Activated CD4-positive, alpha-beta T cell treated with anti-CD3 and anti-CD28 coated beads for 24 hours (primary cell): ENCODE results near the gene TM4SF4.

ENCODE experiments used
- DNase-seq, 2 donors: peaks; one replicate each; pipeline ENCODE4 v3.0.0-alpha.2; 2020; ENCODE audit warnings: low read depth in 2 of 2

TM4SF4 gene

DNA sequence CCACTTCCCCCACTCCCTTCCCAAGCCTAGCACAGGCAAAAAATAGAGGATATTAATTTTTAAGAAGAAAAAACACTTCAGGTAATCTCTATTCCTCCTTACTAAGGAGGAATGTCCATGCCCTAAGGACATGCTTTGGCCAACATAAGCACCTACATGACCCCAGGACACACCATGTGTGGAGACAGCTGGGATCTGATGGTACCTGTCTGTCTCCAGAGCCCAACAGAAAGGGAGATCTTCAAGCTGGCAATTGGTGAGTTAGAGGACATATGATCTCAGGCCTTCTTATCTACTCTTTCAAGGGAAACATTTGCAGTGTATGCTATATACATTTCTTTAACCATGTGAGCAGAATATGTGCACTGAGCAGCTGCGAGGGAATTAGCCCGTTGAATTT, 7.0 kb downstream of the TM4SF4 start:
- DNase-seq = no peak

DNA sequence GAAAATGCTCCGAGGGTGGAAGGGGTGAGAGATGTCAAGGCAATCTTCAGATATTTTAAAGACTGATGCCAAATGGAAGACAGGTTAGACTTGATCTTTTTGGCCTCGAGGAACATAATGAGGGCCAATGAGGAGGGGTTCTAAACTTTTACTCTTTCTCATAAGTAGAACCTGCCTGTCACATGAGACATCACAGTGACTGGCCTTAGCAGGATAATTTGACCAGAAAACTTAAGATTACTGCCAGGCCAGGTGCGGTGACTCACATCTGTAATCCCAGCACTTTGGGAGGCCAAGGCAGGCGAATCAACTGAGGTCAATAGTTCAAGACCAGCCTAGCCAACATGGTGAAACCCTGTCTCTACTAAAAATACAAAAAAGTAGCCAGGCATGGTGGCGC, 12.2 kb downstream of the TM4SF4 start:
- DNase-seq = no peak

DNA sequence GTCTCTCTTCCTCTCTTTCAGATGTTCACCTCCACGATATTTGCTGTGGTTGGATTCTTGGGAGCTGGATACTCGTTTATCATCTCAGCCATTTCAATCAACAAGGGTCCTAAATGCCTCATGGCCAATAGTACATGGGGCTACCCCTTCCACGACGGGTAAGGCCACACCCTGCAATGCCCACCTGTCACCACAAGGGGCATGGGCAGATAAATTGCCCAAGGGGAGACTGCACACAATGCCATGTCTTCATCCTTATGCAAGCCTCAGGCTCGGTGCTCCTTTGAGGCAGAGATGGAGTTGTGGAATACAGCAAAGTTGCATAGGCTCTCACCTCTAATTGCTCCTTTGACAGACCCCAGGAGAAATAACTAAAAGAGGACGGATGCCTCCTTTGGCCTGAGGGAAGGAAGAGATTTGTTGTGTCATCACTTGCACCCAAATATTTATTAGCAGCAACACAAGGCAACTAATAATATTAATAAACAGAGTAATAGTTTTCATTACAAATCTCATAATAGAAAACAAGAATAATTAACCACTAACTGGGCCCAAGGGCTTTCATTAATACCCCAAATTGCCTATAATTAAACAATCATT, 13.2 kb downstream of the TM4SF4 start:
- peak in 1 of 2 donors; percentile 22 for DNase-seq

DNA sequence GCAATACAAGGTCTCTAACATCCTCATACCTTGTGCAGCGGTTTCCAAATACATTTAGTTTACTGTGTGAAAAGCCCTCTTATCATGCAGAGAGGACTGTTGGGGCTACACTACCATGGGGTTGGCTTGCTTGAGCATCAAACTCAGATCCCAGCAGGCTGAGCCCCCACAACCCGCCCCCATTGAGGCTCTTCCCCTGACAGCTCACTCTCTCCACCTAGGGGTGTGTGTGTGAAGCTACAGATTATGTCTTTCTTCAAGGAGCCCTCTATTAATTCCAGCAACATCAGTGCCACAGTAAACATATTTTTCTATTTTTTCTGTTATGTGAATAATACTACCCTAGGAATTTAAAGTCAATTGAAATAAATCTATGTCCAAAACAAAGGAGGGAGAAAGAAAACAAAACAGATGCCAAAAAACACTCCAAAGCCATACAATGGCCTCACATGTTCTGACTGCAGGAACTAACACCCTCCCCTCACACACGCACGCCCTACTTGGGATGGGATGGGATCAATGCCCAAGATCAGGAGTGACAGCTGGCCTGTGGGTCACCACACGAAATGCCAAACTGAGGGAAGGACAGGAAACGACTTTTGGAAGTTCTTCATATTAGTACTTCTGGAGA, 14.7 kb downstream of the TM4SF4 start:
- no peak for DNase-seq

DNA sequence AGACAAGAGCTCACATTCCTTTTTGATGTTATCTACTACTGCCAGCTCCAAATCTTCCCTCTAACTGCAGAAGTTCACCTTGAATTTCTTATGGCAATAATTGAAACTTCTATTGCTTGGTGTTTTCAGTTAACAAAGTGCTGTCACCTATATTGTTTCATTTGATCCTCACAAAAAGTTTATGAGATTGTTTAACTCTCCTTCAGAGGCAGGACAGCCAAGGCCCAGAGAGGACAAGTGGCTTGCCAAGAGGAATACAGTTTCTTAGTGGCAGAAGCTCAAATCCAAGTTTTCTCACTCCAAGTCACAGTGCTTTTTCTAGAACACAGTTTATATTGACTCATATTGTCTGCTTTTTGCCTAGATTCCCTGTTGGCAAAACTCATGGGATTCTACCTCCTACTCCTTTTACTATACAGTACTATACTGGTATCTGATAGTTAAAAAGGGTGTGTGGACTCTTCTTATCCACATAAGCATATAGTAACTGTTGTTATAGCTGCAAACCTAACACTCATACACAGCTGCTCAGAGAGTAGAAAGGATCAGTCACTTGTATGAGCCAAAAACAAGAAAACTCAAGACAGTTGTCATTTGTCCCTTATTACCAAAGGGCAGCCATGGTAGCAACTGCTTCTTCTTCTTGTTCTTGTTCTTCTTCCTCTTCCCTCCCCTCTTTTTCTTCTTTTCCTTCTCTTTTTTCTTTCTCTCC, 15.9 kb downstream of the TM4SF4 start:
- no peak for DNase-seq

DNA sequence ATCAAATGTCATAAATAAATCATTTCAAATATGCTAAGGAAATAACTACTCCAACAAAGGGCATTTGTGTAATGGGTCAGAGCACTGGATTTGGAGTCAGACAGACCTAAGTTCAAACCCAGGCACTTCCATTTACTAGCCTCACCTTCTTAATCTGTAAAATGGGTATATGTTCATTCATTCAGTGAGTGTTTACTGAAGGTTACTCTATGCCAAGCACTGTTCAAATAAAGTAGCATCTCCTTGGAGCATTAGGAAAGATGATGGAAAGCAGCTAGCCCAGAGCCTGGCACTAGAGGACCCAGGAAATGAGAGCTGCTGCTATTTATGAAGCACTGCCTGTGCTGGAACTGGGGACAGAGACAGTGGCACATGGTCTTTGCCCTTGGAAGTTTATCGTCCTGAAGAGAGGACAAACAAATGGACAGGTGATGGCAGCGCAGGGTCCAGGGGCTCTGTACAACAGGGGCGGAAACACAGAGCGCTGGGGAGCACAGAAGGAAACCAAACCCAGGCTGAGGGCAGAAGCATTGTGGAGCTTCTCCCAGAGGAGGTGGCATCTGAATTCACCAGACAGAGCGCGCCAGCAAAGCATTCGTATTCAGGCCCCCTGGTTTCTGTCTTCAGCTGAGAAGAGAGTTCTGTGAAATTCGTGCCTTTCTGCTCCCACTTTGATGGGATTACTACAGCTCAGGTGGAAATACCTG, 19.0 kb downstream of the TM4SF4 start:
- no peak for DNase-seq

DNA sequence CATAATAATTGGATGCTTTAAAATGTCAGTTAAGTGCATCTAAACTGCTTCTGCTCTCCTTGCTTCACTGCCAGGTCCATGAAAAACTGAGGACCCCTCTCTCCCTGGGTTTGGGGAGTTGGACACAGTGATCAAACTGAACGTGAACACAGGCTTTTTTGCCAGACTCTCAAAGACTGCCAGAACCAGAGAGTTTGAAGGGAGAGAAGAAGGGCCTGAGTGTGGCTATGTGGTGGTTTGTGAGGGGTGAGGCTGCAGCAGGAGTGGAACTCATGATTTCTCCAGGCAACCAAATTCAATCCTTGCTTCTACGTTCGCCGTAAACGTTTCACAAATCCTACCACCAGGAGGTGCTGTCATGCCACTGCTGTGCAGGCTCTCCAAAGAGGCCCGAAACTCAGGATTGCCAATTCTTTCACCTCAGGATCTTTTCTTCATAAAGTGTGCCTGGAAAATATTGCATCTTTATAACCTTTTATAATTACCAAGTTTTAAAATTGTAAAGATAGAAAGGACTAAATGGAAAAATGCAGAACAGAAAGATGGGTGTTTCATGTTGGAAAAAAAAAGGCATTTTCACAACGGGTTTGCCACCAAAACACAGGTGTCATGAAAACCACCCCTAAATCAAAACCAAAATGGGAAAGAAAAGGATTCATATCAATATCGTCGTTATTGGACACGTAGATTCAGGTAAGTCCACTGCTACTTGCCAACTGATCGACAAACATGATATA, 19.7 kb downstream of the TM4SF4 start:
- peak in 1 of 2 donors; percentile 9 for DNase-seq

DNA sequence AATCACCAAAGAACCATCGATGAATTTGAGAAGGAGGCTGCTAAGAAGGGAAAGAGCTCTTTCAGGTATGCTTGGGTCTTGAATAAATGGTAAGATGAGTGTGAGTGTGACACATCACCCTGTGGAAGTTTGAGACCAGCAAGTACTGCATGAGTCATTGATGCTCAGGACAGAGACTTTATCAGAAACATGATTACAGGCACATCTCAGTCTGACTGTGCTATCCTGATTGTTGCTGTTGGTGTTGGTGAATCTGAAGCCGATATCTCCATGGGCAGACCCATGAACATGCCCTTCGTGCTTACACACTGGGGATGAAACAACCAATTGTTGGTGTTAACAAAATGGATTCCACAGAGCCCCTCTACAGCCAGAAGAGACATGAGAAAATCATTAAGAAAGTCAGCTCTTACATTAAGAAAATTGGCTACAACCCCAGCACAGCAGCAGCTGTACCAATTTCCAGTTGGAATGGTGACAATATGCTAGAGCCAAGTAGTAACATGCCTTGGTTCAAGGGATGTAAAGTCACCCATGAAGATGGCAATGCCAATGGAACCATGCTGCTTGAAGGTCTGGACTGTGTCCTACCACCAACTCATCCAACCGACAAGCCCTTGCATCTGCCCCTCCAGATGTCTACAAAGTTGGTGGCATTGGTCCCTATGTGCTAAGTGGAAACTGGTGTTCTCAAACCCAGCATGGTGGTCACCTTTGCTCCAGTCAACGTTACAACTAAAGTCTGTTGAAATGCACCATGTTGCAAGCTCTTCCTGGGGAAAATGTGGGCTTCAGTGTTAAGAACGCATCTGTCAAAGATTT, 20.5 kb downstream of the TM4SF4 start:
- no peak for DNase-seq

DNA sequence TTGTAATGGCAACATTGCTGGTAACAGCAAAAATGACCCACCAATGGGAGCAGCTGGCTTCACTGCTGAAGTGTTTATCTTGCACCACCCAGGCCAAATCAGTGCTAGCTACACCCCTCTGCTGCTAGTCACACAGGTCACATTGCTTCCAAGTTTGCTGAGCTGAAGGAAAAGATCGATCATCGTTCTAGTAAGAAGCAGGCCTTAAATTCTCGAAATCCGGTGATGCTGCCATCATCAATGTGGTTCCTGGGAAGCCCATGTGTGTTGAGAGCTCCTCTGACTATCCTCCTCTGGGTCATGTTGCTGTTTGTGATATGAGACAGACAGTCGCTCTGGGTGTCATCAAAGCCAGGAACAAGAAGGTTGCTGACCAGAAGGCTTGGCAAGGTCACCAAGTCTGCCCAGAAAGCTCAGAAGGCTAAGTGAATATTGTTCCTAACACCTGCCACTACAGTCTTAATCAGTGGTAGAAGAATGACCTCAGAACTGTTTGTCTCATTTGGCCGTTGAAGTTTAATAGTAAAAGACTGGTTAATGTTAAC, 21.2 kb downstream of the TM4SF4 start:
- DNase-seq = no peak

DNA sequence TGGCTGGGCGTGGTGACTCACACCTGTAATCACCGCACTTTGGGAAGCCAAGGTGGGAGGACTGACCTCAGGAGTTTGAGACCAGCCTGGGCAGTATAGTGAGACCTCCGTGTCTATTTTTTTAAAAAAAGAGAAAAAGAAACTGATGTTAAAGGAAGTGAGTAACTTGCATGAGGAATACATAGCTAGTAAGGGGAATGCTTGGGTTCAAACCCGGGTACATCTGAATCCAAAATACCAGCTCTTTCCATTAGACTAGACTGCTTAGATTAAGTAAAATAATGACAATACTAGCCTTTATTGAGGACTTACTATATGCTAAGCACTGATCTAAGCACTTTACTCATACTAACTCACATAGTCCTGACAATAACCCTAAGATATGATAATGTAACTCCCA, 22.4 kb downstream of the TM4SF4 start:
- DNase-seq = no peak

DNA sequence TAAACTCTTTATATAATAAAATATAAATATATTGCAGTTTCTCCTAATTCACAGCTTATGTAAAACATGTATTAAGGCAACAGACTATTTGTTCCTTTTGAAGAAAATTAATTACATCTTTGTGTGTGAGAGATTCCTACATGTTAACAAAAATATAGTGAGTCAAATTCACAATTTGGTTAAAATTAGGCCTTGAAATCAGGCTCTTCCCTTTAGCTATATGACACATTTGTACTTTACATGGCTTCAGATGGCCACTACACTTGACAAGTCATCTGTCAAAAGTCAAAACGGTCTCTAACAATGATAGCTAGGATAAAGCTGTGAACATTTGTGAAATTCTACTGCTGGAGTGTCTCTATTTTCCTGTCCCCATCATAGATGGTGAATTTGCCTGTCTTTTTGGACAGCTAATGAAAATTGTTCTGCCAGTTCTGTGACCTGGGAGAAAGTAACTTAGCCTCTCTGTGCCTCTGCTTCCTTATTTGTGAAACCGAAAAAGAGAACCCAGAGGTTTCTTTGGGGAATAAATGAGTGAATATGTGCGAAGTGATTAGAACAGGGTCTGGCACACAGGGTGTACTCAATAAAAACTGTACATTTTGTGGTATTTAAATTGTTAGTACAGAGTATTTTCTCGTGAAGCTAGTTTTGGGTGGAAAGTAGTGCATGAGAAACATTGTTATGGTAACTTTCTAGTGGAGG, 23.6 kb downstream of the TM4SF4 start:
- DNase-seq = no peak

DNA sequence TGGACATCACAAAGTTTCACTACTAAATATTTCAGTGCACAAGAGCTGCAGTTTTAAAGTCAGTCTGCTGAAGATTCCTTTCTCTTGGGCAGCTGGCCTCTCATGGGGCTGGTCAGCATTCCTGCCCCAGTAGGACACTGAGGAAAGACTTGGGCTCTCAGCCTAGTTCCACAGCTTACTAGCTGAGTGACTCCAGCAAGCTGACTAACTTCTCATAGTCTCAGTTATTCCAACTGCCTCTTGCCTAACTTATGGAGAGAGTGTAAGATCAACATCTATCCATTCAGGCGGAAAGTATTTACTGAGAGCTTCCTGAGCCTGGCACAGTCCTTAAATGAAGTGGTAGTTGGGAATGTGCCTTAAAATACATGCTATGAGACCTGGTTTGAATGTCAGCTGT, 27.0 kb downstream of the TM4SF4 start:
- DNase-seq = no peak

DNA sequence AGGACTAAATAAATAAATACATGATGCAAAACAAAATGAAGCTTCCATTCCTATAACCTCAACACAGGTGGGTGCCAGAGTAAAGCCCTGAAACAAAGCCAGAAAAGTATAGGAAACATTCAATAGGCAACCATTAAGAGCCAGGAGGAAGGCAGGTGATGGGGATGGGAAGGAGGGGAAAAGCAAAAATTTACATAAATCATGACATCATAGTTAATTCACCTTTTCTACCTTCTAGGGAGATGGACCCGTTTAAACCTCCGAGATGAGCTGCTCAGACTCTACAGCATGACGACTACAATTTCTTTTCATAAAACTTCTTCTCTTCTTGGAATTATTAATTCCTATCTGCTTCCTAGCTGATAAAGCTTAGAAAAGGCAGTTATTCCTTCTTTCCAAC, 27.9 kb downstream of the TM4SF4 start:
- DNase-seq = no peak

DNA sequence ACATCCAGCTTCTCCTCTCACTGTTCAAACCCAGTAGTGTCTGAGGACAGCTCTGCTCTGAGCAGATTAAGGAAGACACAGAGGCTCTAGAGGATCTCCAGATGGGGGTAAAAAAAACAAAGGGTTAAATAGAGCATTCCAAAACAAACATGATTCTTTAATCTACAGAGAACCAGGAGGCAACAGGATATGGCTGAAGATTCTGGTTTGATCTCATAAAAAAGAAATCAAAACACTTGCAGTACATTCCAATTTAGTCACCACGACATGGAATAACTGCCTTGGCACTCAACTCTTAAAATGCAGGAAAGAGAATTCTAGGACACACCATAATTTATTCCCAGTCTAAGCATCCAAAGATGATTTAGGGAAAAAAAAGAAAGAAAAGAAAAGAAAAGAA, 32.0 kb downstream of the TM4SF4 start:
- no peak for DNase-seq

DNA sequence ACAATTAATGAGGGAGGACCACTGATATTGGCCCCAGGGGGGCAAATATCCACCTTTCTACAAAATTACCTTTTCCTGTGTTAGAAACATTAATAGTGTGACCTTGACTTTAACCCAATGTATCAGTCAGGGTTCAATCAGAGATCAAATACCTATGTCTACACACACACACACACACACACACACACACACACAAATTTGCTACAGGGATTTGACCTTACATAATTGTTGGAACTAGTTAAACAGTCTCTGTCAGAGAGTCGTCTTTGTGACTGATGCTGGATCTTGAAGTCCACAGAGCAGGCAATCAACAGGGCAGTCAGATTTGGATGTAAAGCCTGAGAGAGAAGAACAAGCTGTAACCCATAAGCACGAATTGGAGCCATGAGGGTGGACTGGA, 32.5 kb downstream of the TM4SF4 start:
- DNase-seq = no peak

DNA sequence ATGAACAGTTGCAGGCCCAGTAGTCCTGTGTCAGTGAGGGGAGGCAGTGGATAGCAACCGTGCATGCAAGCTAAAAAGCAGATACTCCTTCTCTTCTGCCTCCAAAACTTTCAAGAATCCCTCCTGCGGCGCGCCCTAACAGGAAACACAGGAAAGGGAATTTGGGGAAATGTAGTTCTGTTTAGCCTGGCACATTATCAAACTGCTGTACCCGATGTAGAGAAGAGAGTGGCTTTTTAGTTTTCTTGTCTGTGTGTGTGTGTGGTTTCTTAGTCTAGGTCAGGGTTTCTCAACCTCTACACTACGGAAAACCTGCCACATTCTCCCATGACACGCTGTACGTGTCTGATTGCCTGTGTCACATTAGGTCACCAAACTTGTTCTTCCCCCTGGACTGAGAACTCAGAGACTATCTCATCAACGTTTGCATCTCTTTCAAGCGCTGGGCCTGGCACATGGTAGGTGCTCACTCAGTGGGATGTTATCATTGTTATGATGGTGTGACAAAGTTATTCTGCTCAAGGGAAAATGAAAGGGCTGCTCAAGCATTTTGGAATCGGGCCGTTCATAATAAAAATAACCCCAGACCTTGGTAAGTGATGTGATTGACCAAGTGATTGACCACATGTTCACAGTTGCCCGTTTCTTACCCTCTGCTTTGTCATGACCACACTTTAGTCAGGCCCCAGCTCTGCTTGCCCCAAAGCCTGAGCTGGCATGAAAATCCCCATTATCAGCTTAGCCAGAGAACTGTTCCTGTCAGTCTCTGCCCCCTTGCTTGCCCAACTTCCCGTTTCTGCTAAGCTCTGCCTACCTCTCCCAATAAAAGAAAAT, 33.2 kb downstream of the TM4SF4 start:
- DNase-seq = no peak

DNA sequence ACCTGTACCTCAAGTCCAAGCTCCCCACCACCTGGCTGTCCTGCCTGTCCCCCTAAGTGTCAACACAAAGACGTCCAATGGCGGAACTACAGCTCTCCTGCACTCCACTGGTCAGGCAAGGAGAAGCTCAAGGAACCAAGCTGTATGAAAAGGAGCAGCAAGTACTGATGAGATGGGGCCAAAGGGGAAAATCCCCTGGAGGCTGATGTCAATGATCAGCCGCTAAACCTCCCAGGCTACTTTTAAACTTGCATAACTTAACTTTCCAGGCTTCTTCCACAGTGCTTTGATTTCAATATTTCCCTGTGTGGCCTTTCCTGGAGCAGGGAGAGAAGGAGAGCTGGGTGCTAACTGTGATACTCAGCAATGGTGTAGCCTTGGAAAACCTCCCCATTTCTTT, 35.0 kb downstream of the TM4SF4 start:
- no peak for DNase-seq

DNA sequence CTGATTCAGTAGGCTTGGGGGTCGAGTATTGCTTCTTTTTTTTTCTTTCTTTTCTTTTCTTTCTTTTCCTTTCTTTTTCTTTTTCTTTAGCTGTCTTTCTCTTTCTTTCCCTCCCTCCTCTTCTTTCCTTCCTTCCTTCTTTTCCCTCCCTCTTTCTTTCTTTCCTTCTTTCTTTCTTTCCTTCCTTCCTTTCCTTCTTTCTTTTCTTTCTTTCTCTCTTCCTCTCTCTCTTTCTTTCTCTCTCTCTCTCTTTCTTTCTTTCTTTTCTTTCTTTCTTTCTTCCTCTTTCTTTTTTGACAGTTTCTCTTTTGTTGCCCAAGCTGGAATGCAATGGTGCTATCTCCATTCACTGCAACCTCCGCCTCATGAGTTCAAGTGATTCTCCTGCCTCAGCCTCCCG, 36.0 kb downstream of the TM4SF4 start:
- no peak for DNase-seq

DNA sequence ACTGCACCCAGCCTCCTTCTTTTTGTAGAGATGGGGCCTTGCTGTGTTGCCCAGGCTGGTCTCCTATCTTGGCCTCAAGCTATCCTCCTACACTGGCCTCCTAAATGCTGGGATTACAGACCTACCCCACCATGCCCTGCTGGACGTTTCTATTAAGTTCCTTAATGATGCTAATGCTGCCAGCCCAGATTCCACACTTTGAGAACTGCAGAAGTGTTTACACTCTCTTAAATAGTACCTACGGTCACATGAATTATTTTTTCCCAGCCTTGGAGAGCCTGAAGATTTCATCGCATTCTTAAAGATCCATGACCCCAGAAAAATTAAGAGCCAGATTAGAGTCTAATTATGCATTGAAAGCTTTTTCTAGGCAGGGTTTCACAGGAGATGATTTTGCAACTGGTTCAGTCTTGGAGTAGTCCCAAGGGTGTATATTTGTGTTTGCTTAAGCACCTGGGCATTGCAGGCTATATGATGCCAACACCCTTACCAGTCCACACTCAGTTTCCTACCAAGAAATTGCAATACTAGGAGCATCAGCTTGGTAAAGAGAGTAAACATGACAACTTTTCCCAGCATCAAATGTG, 36.6 kb downstream of the TM4SF4 start:
- no peak for DNase-seq
